ENCODE measurements around the gene FAIM2. TPM values are rescaled to one million over a fixed set of nuclear protein-coding genes. Genes with fewer than 3 reads are reported as not detected.

FAIM2 gene
- total and polyA plus RNA-seq, 2 donors = 7.4 to 9.1 TPM

- no peak for DNase-seq (ENCODE audit: extremely low spot score)
- 98% methylated on average over 3 of the region's 3 CpGs for WGBS
- Histone ChIP-seq H3K4me3 (ENCODE audit: low read depth, low read length) (no peak overlapping the region), H3K36me3 (ENCODE audit: insufficient read depth) (no peaks in the 10 kb centered on the region), H3K4me1 (ENCODE audit: insufficient read depth) (no peaks in the 10 kb centered on the region), H3K27ac (ENCODE audit: low read depth) (no peak overlapping the region)
Observed at GRCh38 chr12:49944718-49945117, 41.0 kb upstream of the FAIM2 start.

- 94% methylated on average over 5 of the region's 5 CpGs for WGBS
- DNase-seq (ENCODE audit: extremely low spot score) = no peak
- no peaks in the 10 kb centered on the region for H3K36me3 ChIP-seq (ENCODE audit: insufficient read depth)
- no peak overlapping the region for H3K4me3 ChIP-seq (ENCODE audit: low read depth, low read length)
- no peaks in the 10 kb centered on the region for H3K4me1 ChIP-seq (ENCODE audit: insufficient read depth)
- no peak overlapping the region for H3K27ac ChIP-seq (ENCODE audit: low read depth)
Observed at GRCh38 chr12:49944046-49944445, 40.3 kb upstream of the FAIM2 start.

DNA sequence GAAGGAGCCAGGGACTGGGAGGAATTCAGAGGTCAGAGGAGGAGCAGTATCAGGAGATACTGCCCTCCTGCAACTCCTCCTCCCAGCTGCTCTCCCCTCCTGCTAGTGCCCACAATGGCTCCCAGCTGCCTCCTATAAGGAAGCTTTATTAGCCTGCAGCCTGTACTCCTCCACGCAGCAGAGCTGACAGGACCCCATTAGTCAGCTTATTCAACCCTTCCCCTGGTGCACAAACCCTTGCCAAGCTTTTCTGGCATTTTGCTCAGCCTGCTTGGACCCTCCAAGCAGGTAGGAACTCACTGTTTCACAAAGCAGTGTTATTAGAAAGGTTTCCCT is 39.9 kb upstream of the FAIM2 start:
- no peak for DNase-seq (ENCODE audit: extremely low spot score)
- Histone ChIP-seq H3K27ac (ENCODE audit: low read depth) (no peak overlapping the region), H3K4me3 (ENCODE audit: low read depth, low read length) (no peak overlapping the region), H3K4me1 (ENCODE audit: insufficient read depth) (no peaks in the 10 kb centered on the region), H3K36me3 (ENCODE audit: insufficient read depth) (no peaks in the 10 kb centered on the region)
- WGBS = 91% methylated on average over 1 of the region's 1 CpG

DNA sequence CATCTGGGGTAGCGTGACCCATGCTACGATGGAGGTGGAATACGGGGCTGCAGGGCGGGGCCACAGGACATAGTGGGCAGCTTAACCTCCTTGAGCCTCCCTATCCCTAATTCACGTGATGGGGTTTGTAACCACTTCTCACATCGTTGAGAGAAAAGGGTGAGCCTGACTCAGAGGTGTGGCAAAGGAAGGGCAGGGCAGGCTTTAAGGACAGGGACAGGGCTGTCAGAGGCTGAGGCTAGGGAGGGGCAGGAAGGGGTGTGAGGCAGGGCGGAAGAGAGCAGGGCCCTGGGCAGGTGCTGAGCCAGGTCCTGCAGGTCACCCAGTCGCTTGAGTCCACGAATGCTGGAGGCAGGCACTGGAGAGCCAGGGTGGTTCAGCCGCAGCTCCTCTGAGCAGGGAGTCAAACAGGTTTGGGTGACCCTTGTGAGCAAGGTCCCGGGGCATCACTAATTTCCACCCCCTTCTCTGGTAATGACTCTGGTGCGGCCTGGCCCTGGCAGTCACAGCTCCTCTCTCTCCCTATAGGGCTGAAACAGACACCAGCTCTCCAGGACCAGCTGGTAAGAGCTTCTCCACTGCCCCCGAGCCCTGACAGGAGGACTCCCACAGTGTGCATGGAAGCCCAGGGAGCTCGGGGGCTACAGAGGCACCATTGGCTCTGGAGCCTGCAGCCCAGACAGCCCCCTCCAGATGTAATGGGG is 39.4 kb upstream of the FAIM2 start:
- WGBS = 79% methylated on average over 14 of the region's 14 CpGs
- H3K4me3 ChIP-seq (ENCODE audit: low read depth, low read length) = no peak overlapping the region
- H3K4me1 ChIP-seq (ENCODE audit: insufficient read depth) = no peaks in the 10 kb centered on the region
- DNase-seq (ENCODE audit: extremely low spot score) = no peak
- no peaks in the 10 kb centered on the region for H3K36me3 ChIP-seq (ENCODE audit: insufficient read depth)
- H3K27ac ChIP-seq (ENCODE audit: low read depth) = no peak overlapping the region

- H3K4me3 ChIP-seq (ENCODE audit: low read depth, low read length) = no peak overlapping the region
- DNase-seq (ENCODE audit: extremely low spot score) = no peak
- H3K36me3 ChIP-seq (ENCODE audit: insufficient read depth) = no peaks in the 10 kb centered on the region
- H3K27ac ChIP-seq (ENCODE audit: low read depth) = no peak overlapping the region
- H3K4me1 ChIP-seq (ENCODE audit: insufficient read depth) = no peaks in the 10 kb centered on the region
- 99% methylated on average over 3 of the region's 3 CpGs for WGBS
Observed at GRCh38 chr12:49942512-49942893, 38.8 kb upstream of the FAIM2 start.

DNA sequence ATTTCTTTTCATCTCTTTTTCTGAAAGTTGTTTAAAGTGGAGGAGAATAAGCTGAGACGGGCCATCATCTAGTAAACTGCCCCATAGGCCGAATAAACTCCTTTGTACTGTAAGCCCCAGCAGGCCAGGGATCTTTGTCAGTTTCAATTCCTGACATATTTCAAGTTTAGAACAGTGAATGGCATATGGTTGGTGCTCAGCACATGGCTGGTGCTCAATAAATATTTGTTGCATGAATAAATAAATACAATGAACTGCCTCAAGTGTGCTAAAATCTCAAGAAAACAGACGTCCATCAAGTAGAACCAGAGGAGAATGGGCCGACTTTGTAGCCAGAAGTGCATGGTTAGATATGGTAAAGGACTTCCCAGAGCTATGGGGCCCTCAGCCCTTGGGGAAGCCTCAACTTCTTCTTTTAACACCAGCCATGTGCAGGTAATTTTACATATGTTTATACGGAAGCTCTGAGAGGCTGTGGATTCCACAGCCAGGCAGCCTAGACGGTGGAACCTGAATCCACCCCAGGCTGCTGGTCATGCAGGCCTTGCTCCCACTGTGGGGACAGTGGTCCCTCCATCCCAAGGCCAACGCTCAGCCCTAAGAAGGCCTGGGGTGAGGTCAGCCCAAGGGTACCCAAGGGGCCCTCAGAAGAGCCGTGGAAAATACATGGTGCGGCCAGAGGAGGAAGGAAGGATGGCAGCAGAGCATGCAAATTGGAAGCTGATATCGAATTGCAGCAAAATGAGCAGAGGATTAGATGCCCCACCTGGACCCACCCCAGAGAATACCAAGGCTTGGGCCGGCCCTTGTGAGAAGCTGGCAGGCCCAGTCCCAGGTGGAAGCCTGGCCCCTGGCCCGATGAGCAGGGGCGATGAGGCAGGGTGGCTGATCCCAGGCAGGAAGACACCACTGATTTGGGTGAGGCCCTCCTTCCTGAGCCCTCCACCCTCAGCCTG is 38.1 kb upstream of the FAIM2 start:
- 86% methylated on average over 13 of the region's 13 CpGs for WGBS
- no peaks in the 10 kb centered on the region for H3K36me3 ChIP-seq (ENCODE audit: insufficient read depth)
- no peak overlapping the region for H3K27ac ChIP-seq (ENCODE audit: low read depth)
- H3K4me1 ChIP-seq (ENCODE audit: insufficient read depth) = no peaks in the 10 kb centered on the region
- no peak overlapping the region for H3K4me3 ChIP-seq (ENCODE audit: low read depth, low read length)
- DNase-seq (ENCODE audit: extremely low spot score) = no peak

DNA sequence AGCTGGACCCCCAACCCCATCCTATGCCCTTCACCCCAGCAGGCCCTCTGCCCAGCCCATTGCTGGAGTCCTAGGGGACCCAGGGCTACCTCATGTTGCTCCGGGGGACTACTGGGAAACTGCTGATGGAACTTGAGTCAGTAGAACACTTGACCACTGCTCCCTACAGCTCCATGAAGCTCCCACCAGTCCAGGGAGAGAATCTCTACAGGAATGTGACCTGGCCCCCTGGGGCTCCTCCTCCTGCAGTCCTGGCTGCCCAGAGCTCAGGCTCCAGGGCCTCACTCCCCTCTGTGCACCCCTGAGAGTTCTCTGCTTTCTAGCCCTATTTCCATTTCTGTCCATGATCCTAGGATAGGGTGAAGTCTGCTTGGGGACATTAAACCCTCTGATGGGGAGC is 36.0 kb upstream of the FAIM2 start:
- Histone ChIP-seq H3K27ac (ENCODE audit: low read depth) (no peak overlapping the region), H3K4me1 (ENCODE audit: insufficient read depth) (no peaks in the 10 kb centered on the region), H3K36me3 (ENCODE audit: insufficient read depth) (no peaks in the 10 kb centered on the region), H3K4me3 (ENCODE audit: low read depth, low read length) (no peak overlapping the region)
- 100% methylated on average over 1 of the region's 1 CpG for WGBS
- no peak for DNase-seq (ENCODE audit: extremely low spot score)

DNA sequence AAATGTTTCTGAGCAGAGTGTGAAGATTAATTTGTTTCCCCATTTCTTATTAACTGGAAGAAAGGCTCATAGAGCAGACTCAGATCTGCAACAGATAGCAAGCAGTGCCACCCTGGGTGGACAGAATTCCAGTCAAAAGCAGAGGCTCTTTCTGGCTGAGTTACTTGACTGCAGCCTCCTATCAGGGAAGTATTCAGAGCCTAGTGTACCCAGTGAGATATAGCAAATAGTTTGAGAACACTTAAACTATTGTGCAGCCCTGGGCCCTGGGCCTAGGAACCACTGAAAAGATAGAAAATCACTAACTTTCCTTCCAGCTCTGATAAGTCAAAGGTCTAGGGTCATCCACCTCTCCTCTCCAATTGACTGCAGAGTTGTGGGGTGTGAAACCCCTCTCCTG is 35.6 kb upstream of the FAIM2 start:
- H3K4me3 ChIP-seq (ENCODE audit: low read depth, low read length) = no peak overlapping the region

DNA sequence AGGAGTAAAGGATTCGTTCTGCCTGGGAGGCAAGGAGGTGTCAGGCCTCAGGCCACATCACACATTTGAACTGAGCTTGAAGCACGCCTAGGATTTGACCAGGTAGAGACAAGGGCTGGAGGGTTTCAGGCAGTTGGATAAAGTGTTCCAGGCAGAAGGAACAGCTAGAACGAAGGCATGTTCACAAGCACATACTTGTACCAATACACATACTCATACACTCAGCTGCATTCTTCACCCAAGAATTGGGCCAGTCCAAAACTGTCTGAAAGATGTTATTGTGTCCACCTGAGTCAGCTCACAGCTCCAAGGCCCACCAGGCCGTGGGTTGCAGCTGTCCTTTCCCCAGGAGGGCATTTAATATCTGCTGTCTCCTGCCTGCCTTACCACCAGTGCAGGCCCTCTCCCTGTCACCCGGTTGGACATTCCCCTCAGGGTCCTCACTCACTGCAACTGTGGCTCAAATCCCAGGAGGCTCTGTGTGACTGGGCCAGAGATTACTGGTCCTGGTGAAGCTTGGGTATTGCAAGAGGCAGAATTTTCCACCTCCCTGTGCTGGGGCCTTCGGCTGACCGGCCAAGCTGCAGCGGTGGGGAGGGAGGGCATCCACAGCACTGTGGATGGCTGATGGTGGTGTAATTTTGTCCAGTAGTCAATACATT is 34.1 kb upstream of the FAIM2 start:
- Histone ChIP-seq H3K36me3 (ENCODE audit: insufficient read depth) (no peaks in the 10 kb centered on the region), H3K4me3 (ENCODE audit: low read depth, low read length) (no peak overlapping the region), H3K27ac (ENCODE audit: low read depth) (no peak overlapping the region), H3K4me1 (ENCODE audit: insufficient read depth) (no peaks in the 10 kb centered on the region)
- 78% methylated on average over 8 of the region's 8 CpGs for WGBS
- DNase-seq (ENCODE audit: extremely low spot score) = no peak

More for the DNA sequence above, 35.6 kb upstream of the FAIM2 start:
- DNase-seq (ENCODE audit: extremely low spot score) = no peak
- Histone ChIP-seq H3K36me3 (ENCODE audit: insufficient read depth) (no peaks in the 10 kb centered on the region), H3K4me1 (ENCODE audit: insufficient read depth) (no peaks in the 10 kb centered on the region), H3K27ac (ENCODE audit: low read depth) (no peak overlapping the region)

- Histone ChIP-seq H3K27ac (ENCODE audit: low read depth) (no peak overlapping the region), H3K36me3 (ENCODE audit: insufficient read depth) (no peaks in the 10 kb centered on the region), H3K4me3 (ENCODE audit: low read depth, low read length) (no peak overlapping the region), H3K4me1 (ENCODE audit: insufficient read depth) (no peaks in the 10 kb centered on the region)
- WGBS = 88% methylated on average over 3 of the region's 3 CpGs
- DNase-seq (ENCODE audit: extremely low spot score) = no peak
Observed at GRCh38 chr12:49936925-49937324, 33.2 kb upstream of the FAIM2 start.

DNA sequence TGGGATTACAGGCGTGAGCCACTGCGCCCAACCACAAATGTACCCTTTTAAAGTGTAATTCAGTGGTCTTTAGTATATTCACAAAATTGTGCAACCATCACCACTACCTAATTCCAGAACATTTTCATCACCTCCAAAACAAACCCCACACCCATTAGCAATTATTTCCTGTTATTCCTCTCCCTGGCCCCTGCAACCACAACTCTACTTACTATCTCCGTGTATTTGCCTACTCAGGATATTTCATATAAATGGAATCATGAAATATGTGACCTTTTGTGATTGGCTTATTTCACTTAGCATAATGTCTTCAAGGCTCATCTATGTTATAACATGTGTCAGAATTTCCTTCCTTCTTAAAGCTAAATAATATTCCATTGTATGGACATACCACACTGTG is 30.8 kb upstream of the FAIM2 start:
- no peak overlapping the region for H3K4me3 ChIP-seq (ENCODE audit: low read depth, low read length)
- no peak overlapping the region for H3K27ac ChIP-seq (ENCODE audit: low read depth)
- no peaks in the 10 kb centered on the region for H3K36me3 ChIP-seq (ENCODE audit: insufficient read depth)
- no peaks in the 10 kb centered on the region for H3K4me1 ChIP-seq (ENCODE audit: insufficient read depth)
- DNase-seq (ENCODE audit: extremely low spot score) = no peak
- WGBS = 91% methylated on average over 3 of the region's 3 CpGs

- Histone ChIP-seq H3K27ac (ENCODE audit: low read depth) (no peak overlapping the region), H3K36me3 (ENCODE audit: insufficient read depth) (no peaks in the 10 kb centered on the region), H3K4me3 (ENCODE audit: low read depth, low read length) (no peak overlapping the region), H3K4me1 (ENCODE audit: insufficient read depth) (no peaks in the 10 kb centered on the region)
- 66% methylated on average over 5 of the region's 5 CpGs for WGBS
- no peak for DNase-seq (ENCODE audit: extremely low spot score)
Observed at GRCh38 chr12:49933796-49934195, 30.1 kb upstream of the FAIM2 start.

GRCh38 chr12:49932533-49933130 is 28.9 kb upstream of the FAIM2 start:
- Histone ChIP-seq H3K36me3 (ENCODE audit: insufficient read depth) (no peaks in the 10 kb centered on the region), H3K4me3 (ENCODE audit: low read depth, low read length) (no peak overlapping the region), H3K4me1 (ENCODE audit: insufficient read depth) (no peaks in the 10 kb centered on the region), H3K27ac (ENCODE audit: low read depth) (no peak overlapping the region)
- WGBS = 84% methylated on average over 8 of the region's 8 CpGs
- no peak for DNase-seq (ENCODE audit: extremely low spot score)
